ENCODE data around the gene GMPR2.

- TF ChIP-seq CTCF (IDR thresholded peaks at IDR 0.05 in 8 of 11, conservative IDR thresholded peaks at IDR 0.05 in 3 of 11) (no peak), POLR2AphosphoS5 (IDR thresholded peaks at IDR 0.05) (no peak)
Measured at GRCh38 chr14:24269368-24269767, 36.6 kb downstream of the GMPR2 start.

Data from spleen (tissue), 7 donors.